GM06990 (cell line): ENCODE data around the gene SUSD3.

Experiments
- DNase-seq: peaks from one replicate; pipeline ENCODE4 v3.0.0-alpha.2; 2011; ENCODE audit not compliant: insufficient read length; ENCODE audit errors: extremely low read depth
- H3K27me3 ChIP-seq: replicated peaks from 2 replicates; pipeline ENCODE4 v1.6.0; 2011; ENCODE audit warnings: low read length; ENCODE audit not compliant: control insufficient read depth, insufficient read depth
- H3K36me3 ChIP-seq: 2 replicates; pipeline ENCODE4 v1.5.1; 2011; ENCODE audit warnings: low read length; ENCODE audit not compliant: control insufficient read depth, insufficient read depth
- H3K4me3 ChIP-seq: replicated peaks from 2 replicates; pipeline ENCODE4 v1.5.1; 2011; ENCODE audit warnings: low read depth, mild to moderate bottlenecking, control low read depth, low read length
- CTCF ChIP-seq: IDR thresholded peaks from 2 replicates; pipeline ENCODE4 v1.5.1; 2011; ENCODE audit warnings: low read length, control low read depth, mild to moderate bottlenecking, inconsistent platforms; ENCODE audit not compliant: insufficient read depth, poor library complexity, severe bottlenecking

The SUSD3 gene

GRCh38 chr9:93035821-93036351 lies 22.6 kb upstream of the SUSD3 start:
- Histone ChIP-seq H3K36me3 (peaks cover 2% of the 10 kb centered on the region), H3K4me3 (no peak overlapping the region), H3K27me3 (no peaks in the 10 kb centered on the region)
- TF ChIP-seq CTCF, result no peak
- DNase-seq, result no peak

- Histone ChIP-seq H3K36me3 (peaks cover 2% of the 10 kb centered on the region), H3K27me3 (no peaks in the 10 kb centered on the region), H3K4me3 (no peak overlapping the region)
- no peak for DNase-seq
- TF ChIP-seq CTCF, result no peak
Measured at GRCh38 chr9:93036887-93037475, 21.5 kb upstream of the SUSD3 start.

- TF ChIP-seq CTCF, result no peak
Measured at GRCh38 chr9:93037476-93037971, 21.0 kb upstream of the SUSD3 start.

GRCh38 chr9:93038918-93039317 lies 19.6 kb upstream of the SUSD3 start:
- no peaks in the 10 kb centered on the region for H3K27me3 ChIP-seq
- no peak for TF ChIP-seq CTCF
- no peaks in the 10 kb centered on the region; the same call in 1 of the 2 replicates for H3K36me3 ChIP-seq
- no peak for DNase-seq
- H3K4me3 ChIP-seq, result no peak overlapping the region

More at GRCh38 chr9:93037476-93037971, 21.0 kb upstream of the SUSD3 start:
- Histone ChIP-seq H3K36me3 (peaks cover 2% of the 10 kb centered on the region), H3K4me3 (no peak overlapping the region), H3K27me3 (no peaks in the 10 kb centered on the region)
- no peak for DNase-seq

- no peak for TF ChIP-seq CTCF
- Histone ChIP-seq H3K27me3 (no peaks in the 10 kb centered on the region), H3K36me3 (no peaks in the 10 kb centered on the region; the same call in 1 of the 2 replicates), H3K4me3 (no peak overlapping the region)
- DNase-seq, result no peak
Measured at GRCh38 chr9:93039456-93039855, 19.0 kb upstream of the SUSD3 start.
